K562 (cell line): Measurements from ENCODE around the gene ZNF284. TPM values are rescaled to one million over a fixed set of nuclear protein-coding genes. Genes with fewer than 3 reads are reported as not detected.
A peak's percentile ranks its signal among the peaks of the same experiment; 100 is the strongest.

ENCODE experiments used
- ATAC-seq: fragments of 200-7000 bp; cut with Tn5 transposase; 3 replicates; pipeline ENCODE4 v1.9.1; 2020; ENCODE audit warnings: moderate library complexity
- BruUV-seq: library from RNA; stranded (reverse); fragments of 400-500 nt; replicated peaks from 2 replicates; lab custom pipeline; 2021; lab: Mats Ljungman, UMichigan
- CTCF ChIA-PET: fragments of 300-600 bp; formaldehyde crosslinking; extraction: SDS; loops from one replicate; lab custom pipeline; 2021; ENCODE audit warnings: low intra/inter-chr PET ratio; lab: Yijun Ruan, JAX
- POLR2A ChIA-PET: fragments of 300-600, 350-650 bp; sonication (Branson Sonifier 250); formaldehyde crosslinking; extraction: SDS; loops from one replicate; lab custom pipeline; 2021; ENCODE audit warnings: antibody characterized with exemption, inconsistent platforms; lab: Yijun Ruan, JAX
- DNase-seq, 4 experiments: peaks; one replicate each; pipeline versions ENCODE4 v3.0.0 to v3.0.0-alpha.2; 2011 to 2018; ENCODE audit warnings: low spot score in 3 of 4, mixed read lengths in 3 of 4; ENCODE audit errors: extremely low read depth in 1 of 4
- FAIRE-seq: peaks from 2 replicates; lab custom pipeline; 2011; peaks lifted over from hg19 to GRCh38; lab: Jason Lieb, UNC
- H2AFZ ChIP-seq: 2 replicates; pipeline ENCODE4 v1.6.0; 2011; ENCODE audit warnings: low read depth, low read length, control low read depth, inconsistent platforms
- H3K27ac ChIP-seq: fragments of 200-600 bp; 3 replicates; pipeline ENCODE4 v1.8.0; 2011; ENCODE audit warnings: low read depth, mild to moderate bottlenecking, control low read depth, inconsistent platforms, low read length, moderate library complexity, mixed read lengths; ENCODE audit errors: extremely low read depth
- H3K27me3 ChIP-seq, 2 experiments: fragments of 300-600 bp in 1 of 2; 2 replicates in 1 of 2; 3 replicates in 1 of 2; pipeline versions ENCODE4 v1.6.0 to v1.8.0; 2011; ENCODE audit warnings: inconsistent platforms in 2 of 2, low read length in 2 of 2, mild to moderate bottlenecking in 1 of 2, mixed read lengths in 1 of 2, moderate library complexity in 1 of 2; ENCODE audit not compliant: control insufficient read depth in 2 of 2, insufficient read depth in 2 of 2
- H3K36me3 ChIP-seq: fragments of 300-600 bp; 3 replicates; pipeline ENCODE4 v1.8.0; 2011; ENCODE audit warnings: mild to moderate bottlenecking, low read length, inconsistent platforms; ENCODE audit not compliant: control insufficient read depth, insufficient read depth
- H3K4me1 ChIP-seq, 2 experiments: fragments of 200-600 bp in 1 of 2; replicated peaks in 1 of 2; 2 replicates in 1 of 2; 3 replicates in 1 of 2; pipeline versions ENCODE4 v1.5.1 to v1.8.0; 2011; ENCODE audit warnings: inconsistent platforms in 2 of 2, low read length in 2 of 2, mild to moderate bottlenecking in 1 of 2, mixed read lengths in 1 of 2, moderate library complexity in 1 of 2; ENCODE audit not compliant: control insufficient read depth in 2 of 2, insufficient read depth in 2 of 2
- H3K4me2 ChIP-seq: 2 replicates; pipeline ENCODE4 v1.6.1; 2011; ENCODE audit warnings: low read length, control low read depth, inconsistent platforms, mixed read lengths; ENCODE audit not compliant: insufficient read depth
- H3K4me3 ChIP-seq: fragments of 200-600 bp; sonication (generic), shearing (Covaris generic); 2 replicates; pipeline ENCODE4 v1.5.1; 2016; ENCODE audit warnings: control low read depth, inconsistent platforms
- H3K79me2 ChIP-seq: fragments of 200-600 bp; 3 replicates; pipeline ENCODE4 v1.8.0; 2011; ENCODE audit warnings: low read length, inconsistent platforms; ENCODE audit not compliant: control insufficient read depth, insufficient read depth
- H3K9ac ChIP-seq, 2 experiments: 2 replicates each; pipeline versions ENCODE4 v1.6.0 to v1.6.1; 2011; ENCODE audit warnings: low read depth in 2 of 2, low read length in 2 of 2, control low read depth in 1 of 2, inconsistent platforms in 1 of 2, mild to moderate bottlenecking in 1 of 2, mixed read lengths in 1 of 2; ENCODE audit not compliant: insufficient read depth in 1 of 2
- H3K9me1 ChIP-seq: one replicate; pipeline ENCODE4 v1.6.0; 2011; ENCODE audit warnings: inconsistent platforms, mild to moderate bottlenecking, low read length, moderate library complexity; ENCODE audit not compliant: control insufficient read depth, insufficient read depth
- H3K9me3 ChIP-seq: replicated peaks from 2 replicates; pipeline ENCODE4 v1.5.1; 2011; ENCODE audit warnings: low read depth, low read length, inconsistent platforms; ENCODE audit not compliant: control insufficient read depth, insufficient read depth
- H4K20me1 ChIP-seq: replicated peaks from 2 replicates; pipeline ENCODE4 v1.6.1; 2011; ENCODE audit warnings: low read length, inconsistent platforms, mixed read lengths; ENCODE audit not compliant: control insufficient read depth, insufficient read depth
- ASH1L ChIP-seq: fragments of 450-650 bp; IDR thresholded peaks from 2 replicates; pipeline ENCODE4 v1.6.1; 2018; ENCODE audit warnings: borderline replicate concordance, mild to moderate bottlenecking, low read depth; ENCODE audit not compliant: partially characterized antibody
- CCAR2 ChIP-seq: fragments of 200-400 bp; formaldehyde crosslinking; IDR thresholded peaks from 2 replicates; pipeline ENCODE4 v1.6.1; 2017; ENCODE audit warnings: mild to moderate bottlenecking, low read depth, low read length
- CREM ChIP-seq: IDR thresholded peaks from 2 replicates; pipeline ENCODE4 v1.6.1; 2014; ENCODE audit warnings: antibody characterized with exemption, low read depth
- DACH1 ChIP-seq: fragments of 450-650 bp; IDR thresholded peaks from 2 replicates; pipeline ENCODE4 v1.6.1; 2018; ENCODE audit not compliant: partially characterized antibody
- FOSL1 ChIP-seq: fragments of 200-800 bp; sonication (Bioruptor generic); conservative IDR thresholded peaks from 2 replicates; pipeline ENCODE4 v1.6.1; 2016; ENCODE audit warnings: missing genetic modification characterization, missing compliant biosample characterization
- GATAD2A ChIP-seq: fragments of 450-650 bp; IDR thresholded peaks from 2 replicates; pipeline ENCODE4 v1.6.1; 2017
- MAFK ChIP-seq: IDR thresholded peaks from 2 replicates; pipeline ENCODE4 v1.6.1; 2011; ENCODE audit warnings: low read length, improper control_type of control experiment
- MCM2 ChIP-seq: fragments of 450-650 bp; IDR thresholded peaks from 2 replicates; pipeline ENCODE4 v1.6.1; 2017; ENCODE audit warnings: low read depth, mild to moderate bottlenecking
- NR2C2 ChIP-seq, 2 experiments: fragments of 200-800 bp in 1 of 2; sonication (Bioruptor generic) in 1 of 2; sonication (generic) in 1 of 2; formaldehyde crosslinking in 1 of 2; IDR thresholded peaks; 2 replicates each; pipeline versions ENCODE4 v1.6.1 to v1.8.0; 2016 to 2022; ENCODE audit warnings: mild to moderate bottlenecking in 1 of 2, missing compliant biosample characterization in 1 of 2, missing genetic modification characterization in 1 of 2, missing genetic modification reagents in 1 of 2
- PHB ChIP-seq: fragments of 250-450 bp; sonication (Bioruptor Pico); IDR thresholded peaks from 2 replicates; pipeline ENCODE4 v1.5.0; 2021
- SNRNP70 ChIP-seq: fragments of 200-400 bp; formaldehyde crosslinking; optimal IDR thresholded peaks from 2 replicates; pipeline ENCODE3; 2017; ENCODE audit warnings: low read depth, low read length
- TAF15 ChIP-seq: fragments of 200-400 bp; formaldehyde crosslinking; IDR thresholded peaks from 2 replicates; pipeline ENCODE4 v1.6.1; 2017; ENCODE audit warnings: mild to moderate bottlenecking, low read depth, low read length, moderate library complexity
- ZFP36 ChIP-seq: fragments of 150-350 bp; IDR thresholded peaks from 2 replicates; pipeline ENCODE4 v1.6.1; 2018; ENCODE audit warnings: low read length, low read depth; ENCODE audit not compliant: partially characterized antibody
- ZNF23 ChIP-seq: fragments of 250-450 bp; sonication (Bioruptor Pico); IDR thresholded peaks from 2 replicates; pipeline ENCODE4 v1.4.0; 2020; ENCODE audit warnings: mild to moderate bottlenecking
- ZNF699 ChIP-seq: fragments of 250-450 bp; sonication (Bioruptor Pico); IDR thresholded peaks from 2 replicates; pipeline ENCODE4 v1.8.0; 2021; ENCODE audit warnings: mild to moderate bottlenecking, moderate library complexity; ENCODE audit not compliant: insufficient replicate concordance
- ZNF830 ChIP-seq: fragments of 250-450 bp; sonication (Bioruptor Pico); IDR thresholded peaks from 2 replicates; pipeline ENCODE4 v1.5.0; 2021; ENCODE audit warnings: mild to moderate bottlenecking
- WGBS: fragments of 100-300 bp; shearing (Covaris generic); methylation state at CpG from one replicate; pipeline ENCODE4 v1.1.6; 2016; ENCODE audit warnings: low coverage, mixed read lengths; ENCODE audit not compliant: insufficient coverage; ENCODE audit errors: missing lambda C conversion rate; 5-methylcytosine and 5-hydroxymethylcytosine counted together
- in situ Hi-C: fragments of 300-500 bp; cut with MboI; formaldehyde crosslinking; loops from 4 replicates; pipeline ENCODE4 v1.15.0; 2018; ENCODE audit warnings: inconsistent platforms, mixed read lengths
- intact Hi-C: fragments of 100-400 bp; cut with micrococcal nuclease; formaldehyde crosslinking; loops from 2 replicates; pipeline ENCODE4 v1.14.2; 2022
- polyA plus RNA-seq, 8 experiments: library from polyadenylated mRNA; depleted of rRNA in 4 of 8; stranded (reverse) in 5 of 8; unstranded in 3 of 8; fragments of >200 nt; fragmentation: Nextera tagmentation in 2 of 8; fragmentation: Illumina TruSeq in 1 of 8; extraction: Ambion mirVana in 2 of 8; extraction: Trizol in 1 of 8; gene quantifications; 2 replicates each; pipeline versions ENCODE4 v1.2.1 to v1.2.3, GENCODE V29; 2011 to 2014; ENCODE audit warnings: inconsistent platforms in 1 of 8, missing spikeins in 1 of 8
- total RNA-seq, 7 experiments: library from RNA; depleted of rRNA in 6 of 7; stranded (reverse); fragments of >200 nt in 6 of 7; fragmentation: Illumina TruSeq in 2 of 7; extraction: Trizol in 2 of 7; gene quantifications; 2 replicates each; pipeline versions ENCODE4 v1.2.1 to v1.2.3, GENCODE V29; 2011 to 2021; ENCODE audit warnings: low replicate concordance in 1 of 7
- TF ChIP-seq, protein P1 (sequence below): sonication (generic); formaldehyde crosslinking; IDR thresholded peaks from 2 replicates; pipeline ENCODE4 v1.8.0; 2022; ENCODE audit warnings: mild to moderate bottlenecking, missing genetic modification reagents, borderline replicate concordance
- TF ChIP-seq, protein P2 (sequence below), 2 experiments: fragments of 450-650 bp; IDR thresholded peaks; 2 replicates each; pipeline ENCODE4 v1.6.1; 2016
- TF ChIP-seq, protein P3 (sequence below): fragments of 450-650 bp; formaldehyde crosslinking; IDR thresholded peaks from 2 replicates; pipeline ENCODE4 v1.4.0; 2022; ENCODE audit warnings: missing genetic modification characterization

Gene ZNF284
- total and polyA plus RNA-seq, 9 of the 15 experiments (the other 6 are each of a cell fraction or from before 2014, with no cell fraction given) = 0.07 to 0.24 (median 0.20) TPM

- peak; percentile 99 for ATAC-seq
- WGBS = 1% methylated on average over 42 of the region's 44 CpGs
- Histone ChIP-seq H3K9ac (peak within 1 kb of the TSS; percentile 91 to 95), H2AFZ (peak within 1 kb of the TSS; percentile 92), H3K27me3 (no peaks in the 10 kb centered on the region), H3K36me3 (no peaks in the 10 kb centered on the region; the same call in 2 of the 3 replicates), H3K4me1 (no peaks in the 10 kb centered on the region; a peak in 2 of 5 replicates), H3K9me3 (peaks cover 5% of the 10 kb centered on the region), H3K4me2 (peak within 1 kb of the TSS; percentile 87), H3K4me3 (peak within 1 kb of the TSS; percentile 91), H4K20me1 (no peaks in the 10 kb centered on the region), H3K9me1 (no peaks in the 10 kb centered on the region), H3K27ac (peak within 1 kb of the TSS; percentile 72), H3K79me2 (0 out of 3 replicates have a peak, but pooled peaks cover 2% of the 10 kb centered on the region)
- CTCF ChIA-PET = no interaction called here
- in situ Hi-C loops (no loop called here), intact Hi-C loops (loop anchor here (1.0 to 10.0 kb wide), 2 partner anchors 19 to 108 kb away; partner anchors contain the start of genes ZNF224 and ZNF230)
- POLR2A ChIA-PET = interaction anchor here (0.6 to 1.3 kb wide), 6 partner anchors 11 to 192 kb away, joined by 3 to 5 read pairs (median 4); partner anchors contain the start of genes ZNF221, ZNF224 and ZNF235
- BruUV-seq = no TSS peak
- peak; percentile 98 for FAIRE-seq
- DNase-seq = peak; percentile 90 to 98 (median 91)
- TF ChIP-seq GATAD2A = no peak
- TF ChIP-seq CCAR2 = no peak
- TF ChIP-seq ZNF699 (CRISPR knock-in tag) = no peak
- no peak for TF ChIP-seq ZNF830 (CRISPR knock-in tag)
- no peak for TF ChIP-seq SNRNP70
- no peak for TF ChIP-seq DACH1
- no peak for TF ChIP-seq MAFK
- no peak for TF ChIP-seq ZFP36
- TF ChIP-seq CREM = peak; percentile 94
- TF ChIP-seq, protein P1, sequence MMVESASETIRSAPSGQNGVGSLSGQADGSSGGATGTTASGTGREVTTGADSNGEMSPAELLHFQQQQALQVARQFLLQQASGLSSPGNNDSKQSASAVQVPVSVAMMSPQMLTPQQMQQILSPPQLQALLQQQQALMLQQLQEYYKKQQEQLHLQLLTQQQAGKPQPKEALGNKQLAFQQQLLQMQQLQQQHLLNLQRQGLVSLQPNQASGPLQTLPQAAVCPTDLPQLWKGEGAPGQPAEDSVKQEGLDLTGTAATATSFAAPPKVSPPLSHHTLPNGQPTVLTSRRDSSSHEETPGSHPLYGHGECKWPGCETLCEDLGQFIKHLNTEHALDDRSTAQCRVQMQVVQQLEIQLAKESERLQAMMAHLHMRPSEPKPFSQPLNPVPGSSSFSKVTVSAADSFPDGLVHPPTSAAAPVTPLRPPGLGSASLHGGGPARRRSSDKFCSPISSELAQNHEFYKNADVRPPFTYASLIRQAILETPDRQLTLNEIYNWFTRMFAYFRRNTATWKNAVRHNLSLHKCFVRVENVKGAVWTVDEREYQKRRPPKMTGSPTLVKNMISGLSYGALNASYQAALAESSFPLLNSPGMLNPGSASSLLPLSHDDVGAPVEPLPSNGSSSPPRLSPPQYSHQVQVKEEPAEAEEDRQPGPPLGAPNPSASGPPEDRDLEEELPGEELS (CRISPR knock-in tag) = no peak
- TF ChIP-seq, protein P2, sequence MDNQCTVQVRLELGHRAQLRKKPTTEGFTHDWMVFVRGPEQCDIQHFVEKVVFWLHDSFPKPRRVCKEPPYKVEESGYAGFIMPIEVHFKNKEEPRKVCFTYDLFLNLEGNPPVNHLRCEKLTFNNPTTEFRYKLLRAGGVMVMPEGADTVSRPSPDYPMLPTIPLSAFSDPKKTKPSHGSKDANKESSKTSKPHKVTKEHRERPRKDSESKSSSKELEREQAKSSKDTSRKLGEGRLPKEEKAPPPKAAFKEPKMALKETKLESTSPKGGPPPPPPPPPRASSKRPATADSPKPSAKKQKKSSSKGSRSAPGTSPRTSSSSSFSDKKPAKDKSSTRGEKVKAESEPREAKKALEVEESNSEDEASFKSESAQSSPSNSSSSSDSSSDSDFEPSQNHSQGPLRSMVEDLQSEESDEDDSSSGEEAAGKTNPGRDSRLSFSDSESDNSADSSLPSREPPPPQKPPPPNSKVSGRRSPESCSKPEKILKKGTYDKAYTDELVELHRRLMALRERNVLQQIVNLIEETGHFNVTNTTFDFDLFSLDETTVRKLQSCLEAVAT (IDR thresholded peaks at IDR 0.05) = no peak
- no peak for TF ChIP-seq TAF15
- TF ChIP-seq ASH1L = peak; percentile 71
- TF ChIP-seq PHB = no peak
- peak; percentile 95 for TF ChIP-seq NR2C2 (CRISPR knock-in tag; IDR thresholded peaks at IDR 0.05)
- peak; percentile 99 for TF ChIP-seq NR2C2 (tag; IDR thresholded peaks at IDR 0.05)
- TF ChIP-seq MCM2 = no peak
- TF ChIP-seq, protein P3, sequence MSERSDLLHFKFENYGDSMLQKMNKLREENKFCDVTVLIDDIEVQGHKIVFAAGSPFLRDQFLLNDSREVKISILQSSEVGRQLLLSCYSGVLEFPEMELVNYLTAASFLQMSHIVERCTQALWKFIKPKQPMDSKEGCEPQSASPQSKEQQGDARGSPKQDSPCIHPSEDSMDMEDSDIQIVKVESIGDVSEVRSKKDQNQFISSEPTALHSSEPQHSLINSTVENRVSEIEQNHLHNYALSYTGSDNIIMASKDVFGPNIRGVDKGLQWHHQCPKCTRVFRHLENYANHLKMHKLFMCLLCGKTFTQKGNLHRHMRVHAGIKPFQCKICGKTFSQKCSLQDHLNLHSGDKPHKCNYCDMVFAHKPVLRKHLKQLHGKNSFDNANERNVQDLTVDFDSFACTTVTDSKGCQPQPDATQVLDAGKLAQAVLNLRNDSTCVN = no peak
- TF ChIP-seq ZNF23 = no peak
- TF ChIP-seq FOSL1 (tag) = 0 out of 2 replicates have a peak, but pooled peaks have one; percentile 5
These were observed 41.3 kb downstream of the ZNF284 start, which contains the start of gene ZNF225 for GRCh38 chr19:44113138-44113783. ZNF225 (plus strand) TSS chr19:44113399; CDS start chr19:44115828, 2,429 bp downstream.
